GM19351 (cell line): ENCODE measurements around the gene SVIL.
"Not testable (repeated sequence)": the region's sequence is repeated elsewhere in the genome, so short reads cannot be mapped to it uniquely, and the experiment has no call there.

Experiments used
- ATAC-seq: cut with Tn5 transposase; IDR thresholded peaks from one replicate; pipeline ENCODE4 v1.9.1; 2021; ENCODE audit warnings: mild to moderate bottlenecking, moderate library complexity; ENCODE audit not compliant: unreplicated experiment

The SVIL gene

GRCh38 chr10:29607576-29607975 is 27.2 kb downstream of the SVIL start:
- ATAC-seq: no peak

GRCh38 chr10:29606693-29607092 is 28.1 kb downstream of the SVIL start:
- not testable (repeated sequence) for ATAC-seq

- ATAC-seq: no peak
Measured at GRCh38 chr10:29604291-29604825, 30.4 kb downstream of the SVIL start.

- ATAC-seq: no peak
Measured at GRCh38 chr10:29603223-29603896, 31.4 kb downstream of the SVIL start.

GRCh38 chr10:29600821-29601220 is 34.0 kb downstream of the SVIL start:
- ATAC-seq: no peak

GRCh38 chr10:29600067-29600466 is 34.7 kb downstream of the SVIL start:
- ATAC-seq: no peak

- no peak for ATAC-seq
Measured at GRCh38 chr10:29598851-29599311, 35.9 kb downstream of the SVIL start.

- no peak for ATAC-seq
Measured at GRCh38 chr10:29596826-29597225, 37.9 kb downstream of the SVIL start.

GRCh38 chr10:29596356-29596755 is 38.4 kb downstream of the SVIL start:
- no peak for ATAC-seq

- no peak for ATAC-seq
Measured at GRCh38 chr10:29595636-29596225, 39.0 kb downstream of the SVIL start.

- ATAC-seq: no peak
Measured at GRCh38 chr10:29595146-29595545, 39.6 kb downstream of the SVIL start.

GRCh38 chr10:29591651-29591968 is 43.2 kb downstream of the SVIL start:
- ATAC-seq: no peak

GRCh38 chr10:29590915-29591650 is 43.7 kb downstream of the SVIL start:
- no peak for ATAC-seq

- no peak for ATAC-seq
Measured at GRCh38 chr10:29588629-29589421, 45.9 kb downstream of the SVIL start.

GRCh38 chr10:29587750-29588628 is 46.8 kb downstream of the SVIL start:
- ATAC-seq: not testable (repeated sequence)

GRCh38 chr10:29587102-29587749 is 47.5 kb downstream of the SVIL start:
- not testable (repeated sequence) for ATAC-seq

- no peak for ATAC-seq
Measured at GRCh38 chr10:29586509-29586908, 48.3 kb downstream of the SVIL start.

- no peak for ATAC-seq
Measured at GRCh38 chr10:29585488-29585976, 49.2 kb downstream of the SVIL start.

GRCh38 chr10:29584436-29584835 is 50.3 kb downstream of the SVIL start:
- no peak for ATAC-seq
